ENCODE measurements around the gene ARID4B. TPM values are rescaled to one million over a fixed set of nuclear protein-coding genes. Genes with fewer than 3 reads are reported as not detected.

ARID4B gene
- polyA plus RNA-seq, 1 experiment: 3.1 TPM

DNA sequence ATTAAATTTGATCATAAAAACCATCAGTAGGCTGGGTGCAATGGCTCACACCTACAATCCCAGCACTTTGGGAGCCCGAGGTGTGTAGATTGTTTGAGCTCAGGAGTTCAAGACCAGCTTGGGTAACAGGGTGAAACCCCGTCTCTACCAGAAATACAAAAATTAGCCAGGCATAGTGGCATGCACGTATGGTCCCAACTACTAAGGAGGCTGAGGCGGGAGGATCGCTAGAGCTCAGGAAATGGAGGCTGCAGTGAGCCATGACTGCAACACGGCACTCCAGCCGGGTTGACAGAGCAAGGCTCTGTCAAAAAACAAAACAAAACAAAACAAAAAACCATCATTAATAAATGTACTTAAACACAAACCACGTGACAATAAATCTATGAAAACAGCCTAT is 61.0 kb downstream of the ARID4B start:
- DNase-seq (ENCODE audit: low read depth): no peak
- no peaks in the 10 kb centered on the region for H3K36me3 ChIP-seq (ENCODE audit: control insufficient read depth, insufficient read depth, low read length)
- ChIA-PET POLR2A (no interaction called here), CTCF (no interaction called here)
- no peaks in the 10 kb centered on the region for H3K27me3 ChIP-seq (ENCODE audit: control insufficient read depth, insufficient read depth, low read length)
- no peak overlapping the region for H3K4me3 ChIP-seq (ENCODE audit: low read depth, low read length)
- TF ChIP-seq, protein P1, sequence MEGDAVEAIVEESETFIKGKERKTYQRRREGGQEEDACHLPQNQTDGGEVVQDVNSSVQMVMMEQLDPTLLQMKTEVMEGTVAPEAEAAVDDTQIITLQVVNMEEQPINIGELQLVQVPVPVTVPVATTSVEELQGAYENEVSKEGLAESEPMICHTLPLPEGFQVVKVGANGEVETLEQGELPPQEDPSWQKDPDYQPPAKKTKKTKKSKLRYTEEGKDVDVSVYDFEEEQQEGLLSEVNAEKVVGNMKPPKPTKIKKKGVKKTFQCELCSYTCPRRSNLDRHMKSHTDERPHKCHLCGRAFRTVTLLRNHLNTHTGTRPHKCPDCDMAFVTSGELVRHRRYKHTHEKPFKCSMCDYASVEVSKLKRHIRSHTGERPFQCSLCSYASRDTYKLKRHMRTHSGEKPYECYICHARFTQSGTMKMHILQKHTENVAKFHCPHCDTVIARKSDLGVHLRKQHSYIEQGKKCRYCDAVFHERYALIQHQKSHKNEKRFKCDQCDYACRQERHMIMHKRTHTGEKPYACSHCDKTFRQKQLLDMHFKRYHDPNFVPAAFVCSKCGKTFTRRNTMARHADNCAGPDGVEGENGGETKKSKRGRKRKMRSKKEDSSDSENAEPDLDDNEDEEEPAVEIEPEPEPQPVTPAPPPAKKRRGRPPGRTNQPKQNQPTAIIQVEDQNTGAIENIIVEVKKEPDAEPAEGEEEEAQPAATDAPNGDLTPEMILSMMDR (IDR thresholded peaks at IDR 0.05; ENCODE audit: insufficient read depth, low read depth, low read length): no peak

DNA sequence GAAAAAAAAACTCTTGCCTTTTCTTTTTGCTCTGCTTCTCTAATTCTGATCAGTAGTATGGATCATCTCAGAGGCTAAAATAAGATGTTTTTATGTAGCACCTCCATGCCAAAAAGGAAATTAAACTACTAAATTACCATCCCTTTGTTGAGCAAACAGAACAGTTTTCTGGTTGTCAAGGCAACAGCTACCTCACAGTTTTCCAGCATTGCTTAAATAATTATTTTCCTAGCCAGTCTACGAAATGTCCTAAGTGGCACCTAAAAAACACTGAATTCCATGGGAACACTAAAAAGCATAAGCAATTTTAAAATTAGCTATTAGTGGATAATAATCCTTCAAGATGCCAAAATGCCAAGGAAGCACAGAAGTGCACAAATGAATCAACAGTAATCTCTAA is 61.7 kb downstream of the ARID4B start:
- H3K36me3 ChIP-seq (ENCODE audit: control insufficient read depth, insufficient read depth, low read length): no peaks in the 10 kb centered on the region
- ChIA-PET CTCF (no interaction called here), POLR2A (no interaction called here)
- no peak overlapping the region for H3K4me3 ChIP-seq (ENCODE audit: low read depth, low read length)
- DNase-seq (ENCODE audit: low read depth): no peak
- TF ChIP-seq, protein P1 (IDR thresholded peaks at IDR 0.05; ENCODE audit: insufficient read depth, low read depth, low read length): no peak
- no peaks in the 10 kb centered on the region for H3K27me3 ChIP-seq (ENCODE audit: control insufficient read depth, insufficient read depth, low read length)

DNA sequence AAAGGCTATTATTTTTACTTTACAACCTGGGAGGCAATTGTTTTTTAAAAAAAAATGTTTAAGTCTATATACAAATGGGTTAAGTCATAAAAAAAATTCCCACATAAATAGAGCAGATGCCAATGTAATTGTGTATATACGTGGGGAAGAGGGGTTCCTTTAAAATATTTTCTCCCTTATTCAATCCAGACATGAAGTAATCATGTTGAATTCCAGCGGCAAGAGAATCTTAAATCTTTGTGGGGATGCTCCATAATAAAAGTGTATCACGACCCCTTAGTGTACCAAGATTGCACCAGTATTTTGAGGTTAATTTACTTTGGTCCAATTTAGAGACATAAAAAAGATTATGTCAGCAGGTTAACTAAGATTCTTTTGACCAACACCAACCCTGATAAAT is 62.1 kb downstream of the ARID4B start:
- POLR2A ChIA-PET: no interaction called here
- TF ChIP-seq, protein P1 (IDR thresholded peaks at IDR 0.05; ENCODE audit: insufficient read depth, low read depth, low read length): no peak
- CTCF ChIA-PET: no interaction called here
- no peaks in the 10 kb centered on the region for H3K27me3 ChIP-seq (ENCODE audit: control insufficient read depth, insufficient read depth, low read length)
- no peaks in the 10 kb centered on the region for H3K36me3 ChIP-seq (ENCODE audit: control insufficient read depth, insufficient read depth, low read length)
- DNase-seq (ENCODE audit: low read depth): no peak
- H3K4me3 ChIP-seq (ENCODE audit: low read depth, low read length): no peak overlapping the region

DNA sequence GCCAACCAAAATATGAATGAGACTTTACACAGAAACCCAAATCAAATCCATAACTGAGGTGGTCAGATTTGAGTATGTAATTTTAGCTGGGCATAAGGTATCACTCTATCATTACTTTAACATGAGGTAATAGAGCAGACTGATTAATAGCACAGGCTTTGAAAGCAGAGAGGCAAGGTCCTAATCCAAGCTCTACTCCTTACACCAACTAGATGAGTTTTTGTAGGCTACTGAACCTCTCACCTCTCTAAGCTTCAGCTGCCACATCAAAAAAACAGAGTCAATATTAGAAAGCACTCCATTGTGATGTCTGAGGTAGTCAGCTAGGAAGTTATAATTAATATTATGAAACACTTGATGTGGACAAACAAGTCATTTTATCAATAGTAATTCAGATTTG is 63.7 kb downstream of the ARID4B start:
- TF ChIP-seq, protein P1 (IDR thresholded peaks at IDR 0.05; ENCODE audit: insufficient read depth, low read depth, low read length): no peak
- no peak overlapping the region for H3K4me3 ChIP-seq (ENCODE audit: low read depth, low read length)
- ChIA-PET POLR2A (no interaction called here), CTCF (no interaction called here)
- no peaks in the 10 kb centered on the region for H3K36me3 ChIP-seq (ENCODE audit: control insufficient read depth, insufficient read depth, low read length)
- DNase-seq (ENCODE audit: low read depth): no peak
- H3K27me3 ChIP-seq (ENCODE audit: control insufficient read depth, insufficient read depth, low read length): no peaks in the 10 kb centered on the region

DNA sequence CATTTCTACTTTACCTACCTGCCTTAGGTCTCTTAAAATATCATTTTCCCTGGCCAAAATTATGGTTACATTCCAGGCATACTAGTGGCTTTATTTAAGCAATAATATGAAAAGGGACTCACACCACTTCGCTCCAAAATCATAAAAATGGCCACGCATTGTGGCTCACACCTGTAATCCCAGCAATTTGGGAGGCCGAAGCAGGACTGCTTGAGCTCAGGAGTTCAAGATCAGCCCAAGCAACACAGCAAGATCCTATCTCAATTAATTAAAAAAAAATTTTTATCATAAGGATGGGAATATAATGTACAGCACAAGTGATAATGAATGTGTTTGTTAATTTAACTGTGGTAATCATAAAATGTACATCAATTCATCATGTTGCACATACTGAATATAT is 65.4 kb downstream of the ARID4B start:
- TF ChIP-seq, protein P1 (IDR thresholded peaks at IDR 0.05; ENCODE audit: insufficient read depth, low read depth, low read length): no peak
- ChIA-PET POLR2A (no interaction called here), CTCF (no interaction called here)
- DNase-seq (ENCODE audit: low read depth): no peak
- Histone ChIP-seq H3K27me3 (ENCODE audit: control insufficient read depth, insufficient read depth, low read length) (no peaks in the 10 kb centered on the region), H3K36me3 (ENCODE audit: control insufficient read depth, insufficient read depth, low read length) (no peaks in the 10 kb centered on the region; the same call in none of the 2 replicates), H3K4me3 (ENCODE audit: low read depth, low read length) (no peak overlapping the region)

Measured in BJ (cell line).